Esophagus squamous epithelium (tissue), 4 donors: ENCODE measurements around the gene CYTH3.

ENCODE experiments used
- POLR2A ChIP-seq, 4 donors: fragments of 450-650 bp; IDR thresholded peaks; one replicate each; pipeline ENCODE4 v1.6.1; 2017; ENCODE audit warnings: antibody characterized with exemption in 4 of 4, mild to moderate bottlenecking in 4 of 4, moderate library complexity in 3 of 4
- TF ChIP-seq, protein P1 (sequence below), 6 experiments: fragments of 450-650 bp in 4 of 6; fragments of 200-600 bp in 2 of 6; sonication (generic) in 2 of 6; IDR thresholded peaks; one replicate each; pipeline ENCODE4 v1.5.1; 2016 to 2019; ENCODE audit warnings: antibody characterized with exemption in 6 of 6, mild to moderate bottlenecking in 4 of 6, moderate library complexity in 4 of 6

DNA sequence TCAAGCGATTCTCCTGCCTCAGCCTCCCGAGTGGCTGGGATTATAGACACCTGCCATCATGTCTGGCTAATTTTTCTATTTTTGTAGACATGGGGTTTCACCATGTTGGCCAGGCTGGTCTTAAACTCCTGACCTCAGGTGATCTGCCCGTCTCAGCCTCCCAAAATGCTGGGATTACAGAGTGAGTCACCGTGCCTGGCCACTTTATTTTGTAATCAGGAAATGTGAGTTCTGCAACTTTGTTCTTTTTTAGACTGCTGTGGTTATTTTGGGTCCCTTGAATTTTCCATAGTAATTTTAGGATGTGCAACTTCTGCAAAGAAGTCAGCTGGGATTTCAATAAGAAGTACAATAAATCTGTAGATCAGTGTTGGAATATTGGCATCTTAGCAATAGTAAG, 96.8 kb downstream of the CYTH3 start:
- TF ChIP-seq, protein P1, sequence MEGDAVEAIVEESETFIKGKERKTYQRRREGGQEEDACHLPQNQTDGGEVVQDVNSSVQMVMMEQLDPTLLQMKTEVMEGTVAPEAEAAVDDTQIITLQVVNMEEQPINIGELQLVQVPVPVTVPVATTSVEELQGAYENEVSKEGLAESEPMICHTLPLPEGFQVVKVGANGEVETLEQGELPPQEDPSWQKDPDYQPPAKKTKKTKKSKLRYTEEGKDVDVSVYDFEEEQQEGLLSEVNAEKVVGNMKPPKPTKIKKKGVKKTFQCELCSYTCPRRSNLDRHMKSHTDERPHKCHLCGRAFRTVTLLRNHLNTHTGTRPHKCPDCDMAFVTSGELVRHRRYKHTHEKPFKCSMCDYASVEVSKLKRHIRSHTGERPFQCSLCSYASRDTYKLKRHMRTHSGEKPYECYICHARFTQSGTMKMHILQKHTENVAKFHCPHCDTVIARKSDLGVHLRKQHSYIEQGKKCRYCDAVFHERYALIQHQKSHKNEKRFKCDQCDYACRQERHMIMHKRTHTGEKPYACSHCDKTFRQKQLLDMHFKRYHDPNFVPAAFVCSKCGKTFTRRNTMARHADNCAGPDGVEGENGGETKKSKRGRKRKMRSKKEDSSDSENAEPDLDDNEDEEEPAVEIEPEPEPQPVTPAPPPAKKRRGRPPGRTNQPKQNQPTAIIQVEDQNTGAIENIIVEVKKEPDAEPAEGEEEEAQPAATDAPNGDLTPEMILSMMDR (IDR thresholded peaks at IDR 0.05) = no peak
- no peak for TF ChIP-seq POLR2A (IDR thresholded peaks at IDR 0.05)
